A673 (cell line): Measurements from ENCODE around the gene CHD2. TPM values are rescaled to one million over a fixed set of nuclear protein-coding genes. Genes with fewer than 3 reads are reported as not detected.
"Not testable (repeated sequence)": the region's sequence is repeated elsewhere in the genome, so short reads cannot be mapped to it uniquely, and the experiment has no call there.

Experiments
- BruUV-seq: library from RNA; stranded (reverse); fragments of 400-500 nt; replicated peaks from 2 replicates; lab custom pipeline; 2021; lab: Mats Ljungman, UMichigan
- CTCF ChIA-PET: fragments of 300-600 bp; sonication (Branson Sonifier 250); formaldehyde crosslinking; loops from one replicate; lab custom pipeline; 2022; ENCODE audit warnings: antibody characterized with exemption; lab: Charles Lee
- POLR2A ChIA-PET: fragments of 300-600 bp; sonication (Branson Sonifier 250); formaldehyde crosslinking; loops from one replicate; lab custom pipeline; 2022; ENCODE audit warnings: antibody characterized with exemption; ENCODE audit not compliant: low non-redundant PET; lab: Charles Lee
- DNase-seq: peaks from one replicate; pipeline ENCODE4 v3.0.0-alpha.2; 2015; ENCODE audit warnings: low spot score
- H3K27ac ChIP-seq: fragments of 200-600 bp; sonication (generic); 2 replicates; pipeline ENCODE4 v1.5.1; 2016; ENCODE audit warnings: mixed run types, low read depth, mild to moderate bottlenecking, mixed read lengths, antibody characterized with exemption, low read length; ENCODE audit not compliant: poor library complexity, severe bottlenecking
- H3K27me3 ChIP-seq: fragments of 200-600 bp; sonication (generic); replicated peaks from 2 replicates; pipeline ENCODE4 v1.6.1; 2017; ENCODE audit warnings: mixed run types, low read depth, mild to moderate bottlenecking, mixed read lengths, antibody characterized with exemption, low read length; ENCODE audit not compliant: insufficient read depth, poor library complexity
- H3K36me3 ChIP-seq: fragments of 200-600 bp; sonication (generic); 2 replicates; pipeline ENCODE4 v1.6.1; 2016; ENCODE audit warnings: mixed run types, mild to moderate bottlenecking, mixed read lengths, antibody characterized with exemption, low read length; ENCODE audit not compliant: insufficient read depth, poor library complexity, severe bottlenecking
- H3K4me1 ChIP-seq: fragments of 200-600 bp; sonication (generic); 2 replicates; pipeline ENCODE4 v1.6.1; 2017; ENCODE audit warnings: mixed run types, mild to moderate bottlenecking, mixed read lengths, antibody characterized with exemption, low read length; ENCODE audit not compliant: insufficient read depth, poor library complexity, severe bottlenecking
- H3K4me3 ChIP-seq: fragments of 200-600 bp; sonication (generic); 2 replicates; pipeline ENCODE4 v1.5.1; 2016; ENCODE audit warnings: low read depth, mixed run types, mild to moderate bottlenecking, mixed read lengths, low read length; ENCODE audit not compliant: poor library complexity, severe bottlenecking
- H3K9me3 ChIP-seq: fragments of 200-600 bp; sonication (generic); 2 replicates; pipeline ENCODE4 v1.6.1; 2016; ENCODE audit warnings: mixed run types, low read depth, mild to moderate bottlenecking, mixed read lengths, antibody characterized with exemption, low read length; ENCODE audit not compliant: poor library complexity, severe bottlenecking
- EZH2 ChIP-seq: fragments of 200-600 bp; sonication (generic); IDR thresholded peaks from 2 replicates; pipeline ENCODE4 v1.6.1; 2017; ENCODE audit warnings: borderline replicate concordance, low read depth, mild to moderate bottlenecking, mixed read lengths, antibody characterized with exemption, low read length; ENCODE audit not compliant: poor library complexity, severe bottlenecking
- intact Hi-C: fragments of 100-400 bp; cut with micrococcal nuclease; formaldehyde crosslinking; loops from one replicate; pipeline ENCODE4 v1.10.0; 2022; ENCODE audit not compliant: unreplicated experiment
- total RNA-seq: library from RNA; stranded (reverse); gene quantifications from 2 replicates; pipeline ENCODE4 v1.2.3, GENCODE V29; 2021
- TF ChIP-seq, protein P1 (sequence below): fragments of 300-800, 200-600 bp; sonication (generic); conservative IDR thresholded peaks from 2 replicates; pipeline ENCODE4 v1.5.1; 2017; ENCODE audit warnings: low read depth, mild to moderate bottlenecking, antibody characterized with exemption, low read length, moderate library complexity, mixed read lengths

Gene CHD2
- total RNA-seq, 1 experiment from 2014 or later, result 75.7 TPM

DNA sequence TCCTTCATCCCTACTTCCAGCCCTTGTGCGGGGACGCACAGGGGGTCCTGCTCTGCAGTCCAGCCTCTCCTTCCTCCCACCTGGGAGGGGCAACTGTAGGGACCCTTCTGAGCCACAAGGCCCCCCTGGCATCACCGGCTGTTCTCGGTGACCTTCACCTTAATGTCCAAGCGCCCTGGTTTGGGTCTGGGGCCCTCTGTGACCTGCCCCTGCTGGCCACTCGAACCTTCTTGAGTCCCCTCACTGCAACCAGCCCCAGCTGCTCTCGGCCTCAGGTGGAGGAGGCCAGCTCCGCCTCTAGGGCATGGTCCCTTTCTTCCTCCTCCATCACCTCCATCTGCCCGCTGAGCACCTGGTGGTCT, 131.0 kb downstream of the CHD2 start:
- POLR2A ChIA-PET, result no interaction called here
- Histone ChIP-seq H3K4me1 (peaks cover 37% of the 10 kb centered on the region), H3K4me3 (no peak overlapping the region), H3K27me3 (no peaks in the 10 kb centered on the region), H3K36me3 (peaks cover 14% of the 10 kb centered on the region), H3K27ac (no peak overlapping the region), H3K9me3 (no peaks in the 10 kb centered on the region)
- no TSS peak for BruUV-seq
- no peak for DNase-seq
- CTCF ChIA-PET, result interaction anchor here (2.2 to 3.2 kb wide), 2 partner anchors 234 to 1089 kb away, joined by 12 to 24 read pairs; no protein-coding TSS in a partner anchor
- TF ChIP-seq EZH2, result no peak
- TF ChIP-seq, protein P1, sequence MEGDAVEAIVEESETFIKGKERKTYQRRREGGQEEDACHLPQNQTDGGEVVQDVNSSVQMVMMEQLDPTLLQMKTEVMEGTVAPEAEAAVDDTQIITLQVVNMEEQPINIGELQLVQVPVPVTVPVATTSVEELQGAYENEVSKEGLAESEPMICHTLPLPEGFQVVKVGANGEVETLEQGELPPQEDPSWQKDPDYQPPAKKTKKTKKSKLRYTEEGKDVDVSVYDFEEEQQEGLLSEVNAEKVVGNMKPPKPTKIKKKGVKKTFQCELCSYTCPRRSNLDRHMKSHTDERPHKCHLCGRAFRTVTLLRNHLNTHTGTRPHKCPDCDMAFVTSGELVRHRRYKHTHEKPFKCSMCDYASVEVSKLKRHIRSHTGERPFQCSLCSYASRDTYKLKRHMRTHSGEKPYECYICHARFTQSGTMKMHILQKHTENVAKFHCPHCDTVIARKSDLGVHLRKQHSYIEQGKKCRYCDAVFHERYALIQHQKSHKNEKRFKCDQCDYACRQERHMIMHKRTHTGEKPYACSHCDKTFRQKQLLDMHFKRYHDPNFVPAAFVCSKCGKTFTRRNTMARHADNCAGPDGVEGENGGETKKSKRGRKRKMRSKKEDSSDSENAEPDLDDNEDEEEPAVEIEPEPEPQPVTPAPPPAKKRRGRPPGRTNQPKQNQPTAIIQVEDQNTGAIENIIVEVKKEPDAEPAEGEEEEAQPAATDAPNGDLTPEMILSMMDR, result no peak
- intact Hi-C loops, result loop anchor here (2.0 to 5.0 kb wide), 2 partner anchors 56 to 1090 kb away; partner anchors contain the start of gene RGMA

- intact Hi-C loops, result loop anchor here (2.0 to 5.0 kb wide), 2 partner anchors 56 to 1089 kb away; partner anchors contain the start of gene RGMA
These were observed 131.6 kb downstream of the CHD2 start for GRCh38 chr15:93031557-93032384.

GRCh38 chr15:93032515-93033206, 132.5 kb downstream of the CHD2 start:
- peaks cover 26% of the 10 kb centered on the region for H3K4me1 ChIP-seq
- intact Hi-C loops, result loop anchor here (5.0 kb wide), 1 partner anchor 55 kb away; the partner anchor contains the start of gene RGMA
- POLR2A ChIA-PET, BruUV-seq, H3K9me3 ChIP-seq, H3K27ac ChIP-seq, H3K4me3 ChIP-seq, H3K27me3 ChIP-seq, DNase-seq, H3K36me3 ChIP-seq: not testable (repeated sequence)
- CTCF ChIA-PET, result interaction anchor here (1.2 kb wide), 2 partner anchors 55 to 1087 kb away, joined by 3 to 5 read pairs; no protein-coding TSS in a partner anchor

More at GRCh38 chr15:93031557-93032384, 131.6 kb downstream of the CHD2 start:
- POLR2A ChIA-PET, BruUV-seq, H3K27ac ChIP-seq, H3K27me3 ChIP-seq, H3K9me3 ChIP-seq, DNase-seq, H3K36me3 ChIP-seq, H3K4me3 ChIP-seq: not testable (repeated sequence)
- H3K4me1 ChIP-seq, result peaks cover 35% of the 10 kb centered on the region
- CTCF ChIA-PET, result interaction anchor here (1.2 kb wide), 1 partner anchor 56 kb away, joined by 5 read pairs; no protein-coding TSS in a partner anchor

DNA sequence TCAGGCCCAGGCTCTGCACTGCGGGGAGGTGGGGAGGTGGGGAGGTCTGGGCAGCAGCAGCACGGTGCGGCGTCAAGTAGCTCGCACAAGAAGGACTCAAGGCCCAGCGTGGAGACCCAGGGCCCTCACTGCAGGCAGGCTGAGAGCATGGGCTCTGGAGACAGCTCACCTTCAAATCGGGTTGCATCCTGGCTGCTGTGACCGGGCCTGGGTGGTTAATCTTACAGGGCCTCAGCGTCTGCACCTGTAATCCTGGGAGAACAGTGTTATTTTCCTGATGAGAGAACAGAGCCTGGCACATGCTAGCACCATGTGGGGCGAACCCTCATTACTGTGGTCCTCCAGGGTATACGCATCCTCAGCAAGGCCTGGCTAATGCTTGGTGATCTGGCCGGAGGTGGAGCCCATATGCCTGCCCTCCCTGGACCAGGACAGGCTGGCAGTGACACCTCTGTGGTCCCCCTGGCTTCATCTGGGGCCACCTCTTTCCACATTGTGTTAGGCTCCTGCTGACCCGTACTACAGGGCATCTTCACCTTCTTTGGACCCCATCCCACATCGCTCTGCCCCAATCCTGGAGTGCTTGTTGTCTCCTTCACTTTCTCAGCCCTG, 133.4 kb downstream of the CHD2 start:
- H3K27me3 ChIP-seq, result no peaks in the 10 kb centered on the region
- no peak overlapping the region for H3K4me3 ChIP-seq
- intact Hi-C loops, result loop anchor here (5.0 kb wide), 1 partner anchor 54 kb away; the partner anchor contains the start of gene RGMA
- no TSS peak for BruUV-seq
- H3K9me3 ChIP-seq, result no peaks in the 10 kb centered on the region
- no peaks in the 10 kb centered on the region for H3K36me3 ChIP-seq
- peaks cover 17% of the 10 kb centered on the region for H3K4me1 ChIP-seq
- DNase-seq, result no peak
- no peak overlapping the region for H3K27ac ChIP-seq
- ChIA-PET CTCF (interaction anchor here (1.2 kb wide), 1 partner anchor 1086 kb away, joined by 3 read pairs; no protein-coding TSS in a partner anchor), POLR2A (no interaction called here)
- no peak for TF ChIP-seq EZH2
